Stimulated activated CD8-positive, alpha-beta memory T cell treated with anti-CD3 and anti-CD28 coated beads, Interleukin-15, amount 100 ng/mL, for 48 hours (primary cell): ENCODE measurements around the gene TMEM59L.
A peak's percentile ranks its signal among the peaks of the same experiment; 100 is the strongest.
"Not testable (repeated sequence)": the region's sequence is repeated elsewhere in the genome, so short reads cannot be mapped to it uniquely, and the experiment has no call there.

Experiments used
- DNase-seq, 2 donors: peaks; one replicate each; pipeline ENCODE4 v3.0.0-alpha.2; 2020; ENCODE audit warnings: low read depth in 2 of 2

The TMEM59L gene

GRCh38 chr19:18612772-18613588, at the start of gene TMEM59L:
TSS of gene TMEM59L (plus strand) at chr19:18612870. CDS start at chr19:18612959, 89 bp downstream.
- no peak for DNase-seq

DNA sequence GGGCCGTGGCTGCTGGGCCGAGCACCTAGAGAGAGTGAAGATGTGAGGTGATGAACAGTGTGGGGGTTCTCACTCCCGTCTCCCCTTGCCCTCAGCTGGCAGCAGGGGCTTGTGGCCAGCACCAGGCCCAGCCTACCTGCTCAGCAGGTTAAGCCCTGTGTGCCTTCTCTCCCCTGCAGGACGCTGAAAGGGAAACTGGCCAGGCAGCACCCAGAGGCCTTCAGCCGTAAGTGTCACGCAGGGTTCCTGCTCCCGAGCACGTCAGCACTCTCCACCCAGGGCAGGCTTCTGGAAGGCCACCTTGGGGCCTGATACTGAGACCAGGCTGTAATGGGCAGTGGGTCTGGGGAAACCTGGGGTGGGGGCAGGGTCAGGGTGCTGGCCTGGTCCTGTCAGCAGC, 45.7 kb upstream of the TMEM59L start:
- DNase-seq = no peak

GRCh38 chr19:18568367-18568766, 44.3 kb upstream of the TMEM59L start:
- no peak for DNase-seq

DNA sequence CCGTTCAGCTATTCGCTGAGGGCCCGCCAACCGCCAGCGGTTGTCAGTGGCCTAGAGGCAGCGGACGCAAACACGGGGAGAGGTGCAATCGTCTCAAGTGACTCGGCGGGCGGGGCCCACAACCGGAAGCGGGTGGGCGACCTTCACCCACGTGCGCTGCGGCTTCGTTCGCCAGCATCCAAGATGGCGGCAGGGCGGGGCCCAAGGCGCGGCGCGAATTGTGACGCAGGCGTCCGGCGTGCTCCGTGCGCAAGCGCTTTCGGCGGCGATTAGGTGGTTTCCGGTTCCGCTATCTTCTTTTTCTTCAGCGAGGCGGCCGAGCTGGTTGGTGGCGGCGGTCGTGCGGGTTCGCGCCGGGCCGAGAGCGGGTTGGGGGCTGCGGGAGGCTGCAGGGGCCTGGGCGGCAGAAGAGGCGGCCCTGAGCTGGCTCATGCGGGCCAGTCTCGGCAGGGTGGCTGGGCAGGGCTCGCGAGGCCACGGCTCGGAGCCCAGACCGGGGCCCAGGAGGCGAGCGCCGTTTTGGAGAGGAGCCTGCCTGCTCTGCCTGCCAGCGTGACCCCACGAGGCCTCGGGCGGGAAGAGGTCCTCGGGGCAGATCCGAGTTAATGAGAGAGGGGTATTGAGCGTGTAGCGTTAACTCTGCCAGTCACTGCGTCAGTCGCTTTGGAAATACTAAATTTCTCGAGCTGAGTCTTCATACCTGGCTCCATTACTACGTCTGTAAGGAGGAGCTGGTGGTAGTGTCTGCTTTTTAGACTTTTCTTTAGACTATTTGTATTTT, 40.9 kb upstream of the TMEM59L start, which contains the start of gene UBA52:
Gene UBA52, plus strand, starts transcription at position 294 of the 781 bp plus-strand sequence. CDS start 1,444 bp downstream, outside the sequence.
- peak; percentile 99 for DNase-seq

DNA sequence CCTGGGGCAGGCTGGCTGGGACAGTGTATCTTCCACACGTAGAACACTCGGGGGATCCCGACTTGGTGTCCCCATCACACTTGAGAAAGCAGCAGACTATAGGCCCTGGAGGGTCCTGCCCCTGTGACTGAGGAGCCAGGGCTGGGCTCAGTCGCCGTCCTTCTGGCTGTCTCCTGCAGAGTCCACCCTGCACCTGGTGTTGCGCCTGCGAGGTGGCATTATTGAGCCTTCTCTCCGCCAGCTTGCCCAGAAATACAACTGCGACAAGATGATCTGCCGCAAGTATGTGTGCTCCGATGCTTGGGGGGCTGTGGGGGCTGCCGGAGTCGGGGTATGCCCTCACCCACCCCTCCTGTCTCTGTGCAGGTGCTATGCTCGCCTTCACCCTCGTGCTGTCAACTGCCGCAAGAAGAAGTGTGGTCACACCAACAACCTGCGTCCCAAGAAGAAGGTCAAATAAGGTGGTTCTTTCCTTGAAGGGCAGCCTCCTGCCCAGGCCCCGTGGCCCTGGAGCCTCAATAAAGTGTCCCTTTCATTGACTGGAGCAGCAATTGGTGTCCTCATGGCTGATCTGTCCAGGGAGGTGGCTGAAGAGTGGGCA, 37.9 kb upstream of the TMEM59L start:
- DNase-seq = no peak

DNA sequence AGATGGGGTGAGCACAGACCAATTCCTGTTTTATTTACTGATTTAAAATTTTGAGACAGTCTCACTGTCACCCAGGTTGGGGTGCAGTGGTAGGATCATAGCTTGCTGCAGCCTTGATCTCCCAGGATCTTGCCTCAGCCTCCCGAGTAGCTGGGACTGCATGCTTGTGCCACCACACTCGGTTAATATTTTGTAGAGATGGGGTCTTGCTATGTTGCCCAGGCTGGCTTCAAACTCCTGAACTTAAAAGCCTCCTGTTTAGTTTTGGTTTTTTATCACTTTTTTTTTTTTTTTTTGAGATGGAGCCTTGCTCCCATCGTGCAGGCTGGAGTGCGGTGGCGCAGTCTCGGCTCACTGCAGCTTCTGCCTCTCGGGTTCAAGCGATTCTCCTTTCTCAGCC, 36.3 kb upstream of the TMEM59L start:
- DNase-seq = no peak

DNA sequence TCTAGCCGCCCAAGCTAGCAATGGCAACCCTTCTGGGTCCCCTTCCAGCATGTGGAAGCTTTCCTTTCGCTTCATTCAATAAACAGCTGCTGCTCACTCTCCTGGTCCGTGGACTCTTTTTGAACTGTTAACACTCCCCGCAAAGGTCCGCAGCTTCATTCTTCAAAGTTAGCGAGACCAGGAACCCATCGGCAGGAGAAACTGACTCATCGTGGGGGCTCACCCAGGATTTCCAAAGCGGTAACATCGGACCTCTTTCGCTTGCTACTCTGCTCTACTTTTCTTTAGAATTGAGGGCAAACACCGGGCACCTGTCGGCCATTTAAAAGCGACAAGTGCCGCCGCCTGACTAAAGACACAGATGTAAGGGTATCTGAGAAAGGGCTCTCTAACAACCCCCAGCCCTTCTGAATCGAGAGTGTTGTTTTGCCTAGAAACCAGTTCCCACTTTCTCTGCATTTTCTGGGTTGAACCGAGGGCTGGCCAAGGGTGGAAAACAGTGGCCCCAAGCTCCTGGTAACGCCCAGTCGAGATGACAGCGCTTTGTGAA, 35.2 kb upstream of the TMEM59L start:
- DNase-seq = no peak

DNA sequence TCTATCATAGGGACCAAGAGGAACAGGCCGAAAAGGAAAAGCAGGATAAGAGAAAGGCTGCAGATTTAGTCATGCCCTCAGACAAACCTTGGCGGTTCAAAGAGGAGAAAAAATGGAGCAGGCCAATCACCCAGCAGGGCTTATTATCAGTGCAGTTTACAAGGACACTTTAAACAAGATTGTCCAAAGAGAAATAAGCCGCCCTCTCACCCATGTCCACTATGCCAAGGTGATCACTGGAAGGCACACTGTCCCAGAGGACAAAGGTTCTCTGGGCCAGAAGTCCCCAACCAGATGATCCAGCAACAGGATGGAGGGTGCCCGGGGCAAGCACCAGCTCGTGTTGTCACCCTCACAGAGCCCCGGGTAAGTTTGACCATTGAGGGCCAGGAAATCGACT, 32.4 kb upstream of the TMEM59L start:
- DNase-seq = no peak

- no peak for DNase-seq
Observed at GRCh38 chr19:18586306-18586705, 26.4 kb upstream of the TMEM59L start.

- no peak for DNase-seq
Observed at GRCh38 chr19:18587561-18587960, 25.1 kb upstream of the TMEM59L start.

DNA sequence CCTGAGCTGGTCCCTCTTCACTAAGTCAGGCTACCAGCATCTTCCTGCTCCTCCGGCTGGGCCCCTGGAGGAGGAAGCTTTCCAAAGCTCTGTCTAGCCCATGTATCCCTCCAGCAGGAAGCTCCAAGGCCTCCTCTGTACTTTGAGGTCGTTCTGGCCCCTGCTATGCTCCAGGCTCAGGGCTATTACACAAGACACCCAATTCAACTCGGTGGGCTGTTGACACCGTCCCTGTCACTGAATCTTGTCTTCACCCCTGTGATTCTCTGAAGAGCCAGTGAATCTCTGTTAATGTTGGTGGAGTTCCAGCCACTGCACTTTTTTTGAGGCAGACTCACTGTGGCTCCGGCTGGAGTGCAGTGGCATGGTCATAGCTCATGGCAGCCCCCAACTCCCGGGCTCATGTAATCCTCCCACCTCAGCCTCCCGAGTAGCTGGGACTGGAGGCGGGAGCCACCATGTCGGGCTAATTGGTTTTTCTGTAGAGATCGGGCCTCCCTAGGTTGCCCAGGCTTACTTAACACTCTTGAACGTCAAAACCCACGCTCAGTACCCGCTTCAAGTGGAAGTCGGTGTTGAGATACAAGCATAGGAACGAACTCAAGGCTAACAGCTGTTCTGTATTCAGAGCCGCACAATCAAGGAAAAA, 24.6 kb upstream of the TMEM59L start:
- DNase-seq = no peak

- DNase-seq = peak; percentile 81 to 83
Observed at GRCh38 chr19:18588611-18589379, 23.9 kb upstream of the TMEM59L start, which contains the start of gene REX1BD. TSS of gene REX1BD (plus strand) at chr19:18588798. CDS start at chr19:18588802, 4 bp downstream.

GRCh38 chr19:18589380-18590272, 23.0 kb upstream of the TMEM59L start:
- DNase-seq = peak; percentile 55 to 62

DNA sequence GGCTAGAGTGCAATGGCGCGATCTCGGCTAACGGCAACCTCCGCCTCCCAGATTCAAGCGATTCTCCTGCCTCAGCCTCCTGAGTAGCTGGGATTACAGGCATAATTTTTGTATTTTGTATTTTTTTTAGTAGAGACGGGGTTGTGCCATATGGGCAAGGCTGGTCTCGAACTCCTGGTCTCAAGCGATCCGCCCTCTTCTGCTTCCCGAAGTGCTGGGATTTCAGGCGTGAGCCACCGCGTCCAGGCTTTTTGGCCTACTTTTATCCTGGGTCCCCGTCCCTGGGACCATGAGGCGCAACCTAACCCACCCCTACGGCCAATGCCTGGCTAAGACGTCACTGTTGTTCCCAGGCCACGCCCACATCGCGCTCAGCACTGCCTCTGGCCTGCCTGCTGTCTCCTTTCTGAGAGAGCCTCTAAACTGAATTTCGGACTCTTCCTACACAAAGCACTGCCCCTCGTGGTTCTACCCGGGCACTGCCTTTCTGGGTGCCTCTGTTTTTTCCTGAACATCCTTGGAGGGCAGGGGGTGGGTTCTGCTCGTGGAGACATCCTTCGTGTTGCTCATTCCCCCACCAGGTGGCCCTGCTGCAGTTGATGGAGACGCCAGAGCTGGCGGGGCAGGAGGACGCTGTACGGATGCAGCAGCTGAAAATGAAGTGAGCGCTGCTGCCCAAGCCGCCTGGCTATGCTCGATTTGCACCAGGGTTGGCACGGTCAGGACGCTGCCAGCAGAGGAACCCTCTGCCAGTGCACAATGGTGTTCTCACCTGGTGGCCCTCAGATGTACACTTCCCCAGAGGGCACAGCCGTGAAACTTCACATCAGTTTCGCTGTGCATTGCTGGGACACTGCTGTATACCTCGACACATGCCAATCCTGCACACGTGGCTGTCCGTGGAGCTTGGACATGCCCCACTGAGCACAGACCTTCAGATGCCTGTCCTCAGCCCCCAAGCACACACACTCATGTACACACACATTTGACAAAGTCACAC, 22.1 kb upstream of the TMEM59L start:
- DNase-seq = no peak

- no peak for DNase-seq
Observed at GRCh38 chr19:18591735-18592385, 20.8 kb upstream of the TMEM59L start.

DNA sequence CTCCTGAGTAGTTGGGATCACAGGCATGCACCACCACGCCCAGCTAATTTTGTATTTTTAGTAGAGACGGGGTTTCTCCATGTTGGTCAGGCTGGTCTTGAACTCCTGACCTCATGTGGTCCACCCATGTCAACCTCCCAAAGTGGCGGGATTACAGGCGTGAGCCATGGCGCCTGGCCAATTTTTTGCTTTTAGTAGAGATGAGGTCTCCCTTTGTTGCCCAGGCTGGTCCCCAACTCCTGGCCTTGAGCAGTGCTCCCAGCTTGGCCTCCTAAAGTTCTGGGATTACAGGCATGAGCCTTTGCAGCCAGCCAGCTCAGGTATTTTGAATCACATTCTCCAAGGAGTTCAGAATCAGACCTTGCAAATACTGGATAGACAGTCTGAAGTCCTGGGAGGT, 19.9 kb upstream of the TMEM59L start:
- not testable (repeated sequence) for DNase-seq

DNA sequence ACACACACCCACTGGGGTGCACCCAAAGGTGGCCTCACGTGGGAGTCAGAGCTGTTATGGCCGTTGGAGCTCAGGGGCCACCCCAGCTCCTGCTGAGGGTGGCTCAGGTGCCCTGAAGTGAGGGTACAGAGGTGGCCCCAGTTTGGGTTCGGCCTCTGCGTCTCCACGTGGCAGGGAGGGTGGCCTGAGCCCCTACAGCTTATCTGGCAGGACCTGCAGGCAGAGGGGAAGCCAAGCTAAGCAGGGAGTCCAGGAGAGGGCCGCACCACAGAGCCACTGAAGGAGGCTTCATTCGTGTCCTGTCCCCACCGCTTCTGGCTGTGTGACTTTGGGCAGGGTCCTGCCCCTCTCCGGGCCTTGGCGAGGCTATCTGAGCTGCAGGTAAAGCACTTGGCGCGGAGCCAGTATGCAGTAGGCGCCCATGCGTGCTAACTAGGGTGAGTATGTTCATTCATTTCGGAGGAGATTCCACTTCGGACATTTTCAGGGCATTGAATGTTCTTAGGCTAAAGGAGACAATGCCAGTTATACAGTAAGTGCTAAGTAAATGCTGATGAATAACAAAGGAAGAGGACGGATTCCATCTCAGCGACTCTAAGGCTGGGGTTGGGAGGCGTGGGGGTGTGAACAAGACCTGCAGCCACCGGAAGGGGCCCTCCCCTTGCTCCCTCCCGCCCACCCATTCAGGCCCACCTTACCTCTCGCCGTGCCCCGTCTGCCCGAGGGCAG, 19.1 kb upstream of the TMEM59L start:
- DNase-seq = no peak
